Type B pancreatic cell (in vitro differentiated cells): ENCODE results near the gene PLEKHH3. TPM values are rescaled to one million over a fixed set of nuclear protein-coding genes. Genes with fewer than 3 reads are reported as not detected.

ENCODE experiments used
- DNase-seq: peaks from one replicate; pipeline ENCODE4 v3.0.0; 2021; ENCODE audit warnings: mixed read lengths; ENCODE audit not compliant: unreplicated experiment; ENCODE audit errors: extremely low spot score
- H3K27ac Mint-ChIP-seq: 2 replicates; pipeline ENCODE4 v1.8.0; 2021; ENCODE audit warnings: mild to moderate bottlenecking, mixed read lengths
- H3K27me3 Mint-ChIP-seq: 2 replicates; pipeline ENCODE4 v1.8.0; 2021; ENCODE audit warnings: mixed read lengths
- H3K36me3 Mint-ChIP-seq: 2 replicates; pipeline ENCODE4 v1.8.0; 2021; ENCODE audit warnings: mixed read lengths
- H3K4me1 Mint-ChIP-seq: one replicate; pipeline ENCODE4 v1.8.0; 2021; ENCODE audit warnings: mixed read lengths; ENCODE audit not compliant: unreplicated experiment
- H3K4me3 Mint-ChIP-seq: 2 replicates; pipeline ENCODE4 v1.8.0; 2021; ENCODE audit warnings: mild to moderate bottlenecking, mixed read lengths
- H3K9me3 Mint-ChIP-seq: 2 replicates; pipeline ENCODE4 v1.8.0; 2021; ENCODE audit warnings: mixed read lengths
- CTCF ChIP-seq: fragments of 200-600 bp; sonication (generic); conservative IDR thresholded peaks from 2 replicates; pipeline ENCODE4 v1.5.0; 2021; ENCODE audit warnings: antibody characterized with exemption, mild to moderate bottlenecking
- long read RNA-seq: library from polyadenylated mRNA; unstranded; transcript quantifications from one replicate; pipeline ENCODE4 v2.0.0, GENCODE V29; 2020
- total RNA-seq: library from RNA; stranded (reverse); gene quantifications from 2 replicates; pipeline ENCODE4 v1.2.1, GENCODE V29; 2021; ENCODE audit warnings: low replicate concordance

The PLEKHH3 gene
- total RNA-seq, result 29.1 and 60.5 TPM in 2 replicates
- long read RNA-seq, partial matches to known transcripts, result 0 of 1 reads
- long read RNA-seq, other reads (novel, unspliced or antisense), result 0 of 1 reads

GRCh38 chr17:42676424-42677011, at the start of gene PLEKHH3:
TSS of gene PLEKHH3 (minus strand) at chr17:42676994. CDS start at chr17:42676563, 431 bp downstream.
- peaks cover 4% of the 10 kb centered on the region for H3K36me3 Mint-ChIP-seq
- H3K4me1 Mint-ChIP-seq, result peaks cover 35% of the 10 kb centered on the region
- peak; percentile 51 for TF ChIP-seq CTCF
- H3K27ac Mint-ChIP-seq, result peak within 1 kb of the TSS; percentile 98
- peaks cover 3% of the 10 kb centered on the region for H3K27me3 Mint-ChIP-seq
- H3K9me3 Mint-ChIP-seq, result no peaks in the 10 kb centered on the region
- H3K4me3 Mint-ChIP-seq, result peak within 1 kb of the TSS; percentile 97
- no peak for DNase-seq

- TF ChIP-seq CTCF, result no peak
- no peak overlapping the region for H3K27ac Mint-ChIP-seq
- peaks cover 12% of the 10 kb centered on the region for H3K36me3 Mint-ChIP-seq
- no peaks in the 10 kb centered on the region for H3K9me3 Mint-ChIP-seq
- no peaks in the 10 kb centered on the region for H3K27me3 Mint-ChIP-seq
- no peaks in the 10 kb centered on the region for H3K4me1 Mint-ChIP-seq
- DNase-seq, result no peak
- H3K4me3 Mint-ChIP-seq, result no peak overlapping the region
These were observed 48.3 kb upstream of the PLEKHH3 start for GRCh38 chr17:42725143-42725542.

GRCh38 chr17:42723636-42724035, 46.8 kb upstream of the PLEKHH3 start:
- Mint-ChIP-seq H3K36me3 (peaks cover 12% of the 10 kb centered on the region), H3K4me1 (no peaks in the 10 kb centered on the region), H3K27ac (no peak overlapping the region), H3K9me3 (no peaks in the 10 kb centered on the region), H3K4me3 (no peak overlapping the region), H3K27me3 (no peaks in the 10 kb centered on the region)
- DNase-seq, result no peak
- TF ChIP-seq CTCF, result no peak

- peaks cover 26% of the 10 kb centered on the region for H3K36me3 Mint-ChIP-seq
- H3K4me1 Mint-ChIP-seq, result no peaks in the 10 kb centered on the region
- H3K27me3 Mint-ChIP-seq, result no peaks in the 10 kb centered on the region
- DNase-seq, result no peak
- peak; percentile 82 for TF ChIP-seq CTCF
- H3K27ac Mint-ChIP-seq, result no peak overlapping the region
- H3K9me3 Mint-ChIP-seq, result no peaks in the 10 kb centered on the region
- H3K4me3 Mint-ChIP-seq, result no peak overlapping the region
These were observed 44.3 kb upstream of the PLEKHH3 start for GRCh38 chr17:42720996-42721583.

- H3K4me3 Mint-ChIP-seq, result no peak overlapping the region
- DNase-seq, result no peak
- no peaks in the 10 kb centered on the region for H3K9me3 Mint-ChIP-seq
- no peak for TF ChIP-seq CTCF
- H3K27me3 Mint-ChIP-seq, result no peaks in the 10 kb centered on the region
- no peaks in the 10 kb centered on the region for H3K4me1 Mint-ChIP-seq
- peaks cover 26% of the 10 kb centered on the region for H3K36me3 Mint-ChIP-seq
- no peak overlapping the region for H3K27ac Mint-ChIP-seq
These were observed 32.8 kb upstream of the PLEKHH3 start for GRCh38 chr17:42709561-42709960.
